NB4 (cell line): ENCODE data around the gene SLC2A4.
A peak's percentile ranks its signal among the peaks of the same experiment; 100 is the strongest.
"Not testable (repeated sequence)": the region's sequence is repeated elsewhere in the genome, so short reads cannot be mapped to it uniquely, and the experiment has no call there.

Experiments
- DNase-seq: peaks from one replicate; pipeline ENCODE4 v3.0.0; 2010; ENCODE audit warnings: low read depth
- H3K4me3 ChIP-seq: one replicate; pipeline ENCODE4 v1.5.1; 2011; ENCODE audit warnings: mild to moderate bottlenecking, low read depth, low read length, moderate library complexity
- MYC ChIP-seq: IDR thresholded peaks from 2 replicates; pipeline ENCODE4 v1.6.1; 2011; ENCODE audit warnings: low read depth, low read length
- POLR2A ChIP-seq: IDR thresholded peaks from 2 replicates; pipeline ENCODE4 v1.6.1; 2011; ENCODE audit warnings: mild to moderate bottlenecking; ENCODE audit not compliant: insufficient read length; ENCODE audit errors: extremely low read depth
- TF ChIP-seq, protein P1 (sequence below): IDR thresholded peaks from one replicate; pipeline ENCODE4 v1.5.1; 2012; ENCODE audit warnings: low read depth, low read length
- TF ChIP-seq, protein P2 (sequence below): IDR thresholded peaks from 2 replicates; pipeline ENCODE4 v1.6.1; 2011; ENCODE audit warnings: low read depth, low read length

SLC2A4 gene

DNA sequence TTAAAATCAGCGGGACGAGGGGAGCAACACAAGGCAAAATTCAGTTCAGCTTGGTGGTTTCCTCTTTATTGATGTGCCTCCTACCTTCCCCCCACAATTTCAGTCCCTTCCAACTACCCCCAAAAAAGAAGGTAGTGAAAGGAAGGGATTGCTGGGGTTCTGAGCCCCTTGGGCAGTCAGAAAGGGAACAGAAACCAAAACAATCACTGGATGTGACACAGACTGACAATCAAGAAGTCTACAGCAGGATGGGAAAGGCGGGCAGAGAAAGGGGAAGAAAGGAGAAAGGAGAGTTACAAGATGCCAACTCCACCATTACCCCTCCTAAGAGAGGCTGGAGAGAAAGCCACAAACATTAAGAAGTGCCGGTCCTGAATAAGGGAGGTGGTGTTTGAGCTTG, 41.1 kb upstream of the SLC2A4 start:
- TF ChIP-seq, protein P1, sequence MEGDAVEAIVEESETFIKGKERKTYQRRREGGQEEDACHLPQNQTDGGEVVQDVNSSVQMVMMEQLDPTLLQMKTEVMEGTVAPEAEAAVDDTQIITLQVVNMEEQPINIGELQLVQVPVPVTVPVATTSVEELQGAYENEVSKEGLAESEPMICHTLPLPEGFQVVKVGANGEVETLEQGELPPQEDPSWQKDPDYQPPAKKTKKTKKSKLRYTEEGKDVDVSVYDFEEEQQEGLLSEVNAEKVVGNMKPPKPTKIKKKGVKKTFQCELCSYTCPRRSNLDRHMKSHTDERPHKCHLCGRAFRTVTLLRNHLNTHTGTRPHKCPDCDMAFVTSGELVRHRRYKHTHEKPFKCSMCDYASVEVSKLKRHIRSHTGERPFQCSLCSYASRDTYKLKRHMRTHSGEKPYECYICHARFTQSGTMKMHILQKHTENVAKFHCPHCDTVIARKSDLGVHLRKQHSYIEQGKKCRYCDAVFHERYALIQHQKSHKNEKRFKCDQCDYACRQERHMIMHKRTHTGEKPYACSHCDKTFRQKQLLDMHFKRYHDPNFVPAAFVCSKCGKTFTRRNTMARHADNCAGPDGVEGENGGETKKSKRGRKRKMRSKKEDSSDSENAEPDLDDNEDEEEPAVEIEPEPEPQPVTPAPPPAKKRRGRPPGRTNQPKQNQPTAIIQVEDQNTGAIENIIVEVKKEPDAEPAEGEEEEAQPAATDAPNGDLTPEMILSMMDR: no peak
- TF ChIP-seq POLR2A: no peak
- no peak for TF ChIP-seq MYC
- TF ChIP-seq, protein P2, sequence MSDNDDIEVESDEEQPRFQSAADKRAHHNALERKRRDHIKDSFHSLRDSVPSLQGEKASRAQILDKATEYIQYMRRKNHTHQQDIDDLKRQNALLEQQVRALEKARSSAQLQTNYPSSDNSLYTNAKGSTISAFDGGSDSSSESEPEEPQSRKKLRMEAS: no peak
- H3K4me3 ChIP-seq: peak overlapping the region; percentile 84
- DNase-seq: no peak

DNA sequence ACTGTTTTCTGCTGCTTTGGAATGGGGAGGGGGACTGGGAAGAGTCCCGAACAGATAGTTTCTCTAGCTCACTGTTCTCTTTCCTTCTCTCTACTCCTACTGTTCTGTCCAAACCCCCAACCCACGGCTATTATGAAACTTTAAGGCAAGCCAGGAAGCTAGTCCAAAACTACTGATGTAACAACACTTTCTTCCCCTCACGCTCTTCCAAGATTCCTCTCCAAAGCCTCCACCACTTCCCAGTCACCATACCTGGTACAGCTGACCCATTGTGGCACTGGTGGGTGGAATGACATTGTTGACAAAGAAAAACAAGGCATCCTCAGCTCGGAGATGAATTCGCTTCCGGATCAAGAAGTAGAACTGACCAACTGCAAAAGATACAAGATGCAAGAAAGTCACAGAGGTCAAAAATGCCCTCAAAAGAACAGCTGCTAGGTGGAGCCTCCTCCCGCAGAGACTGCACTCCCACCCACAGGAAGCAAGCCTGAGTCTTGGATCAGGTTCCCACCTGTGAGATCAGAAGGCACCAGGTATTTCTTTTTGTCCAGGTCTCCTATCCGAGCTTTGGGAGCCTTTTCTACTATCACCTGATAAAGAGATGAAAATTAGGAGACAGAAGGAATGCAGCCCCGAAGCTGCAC, 40.3 kb upstream of the SLC2A4 start:
- TF ChIP-seq POLR2A (no peak), MYC (no peak)
- TF ChIP-seq, protein P1: no peak
- TF ChIP-seq, protein P2: no peak
- no peak for DNase-seq
- peak overlapping the region; percentile 84 for H3K4me3 ChIP-seq

DNA sequence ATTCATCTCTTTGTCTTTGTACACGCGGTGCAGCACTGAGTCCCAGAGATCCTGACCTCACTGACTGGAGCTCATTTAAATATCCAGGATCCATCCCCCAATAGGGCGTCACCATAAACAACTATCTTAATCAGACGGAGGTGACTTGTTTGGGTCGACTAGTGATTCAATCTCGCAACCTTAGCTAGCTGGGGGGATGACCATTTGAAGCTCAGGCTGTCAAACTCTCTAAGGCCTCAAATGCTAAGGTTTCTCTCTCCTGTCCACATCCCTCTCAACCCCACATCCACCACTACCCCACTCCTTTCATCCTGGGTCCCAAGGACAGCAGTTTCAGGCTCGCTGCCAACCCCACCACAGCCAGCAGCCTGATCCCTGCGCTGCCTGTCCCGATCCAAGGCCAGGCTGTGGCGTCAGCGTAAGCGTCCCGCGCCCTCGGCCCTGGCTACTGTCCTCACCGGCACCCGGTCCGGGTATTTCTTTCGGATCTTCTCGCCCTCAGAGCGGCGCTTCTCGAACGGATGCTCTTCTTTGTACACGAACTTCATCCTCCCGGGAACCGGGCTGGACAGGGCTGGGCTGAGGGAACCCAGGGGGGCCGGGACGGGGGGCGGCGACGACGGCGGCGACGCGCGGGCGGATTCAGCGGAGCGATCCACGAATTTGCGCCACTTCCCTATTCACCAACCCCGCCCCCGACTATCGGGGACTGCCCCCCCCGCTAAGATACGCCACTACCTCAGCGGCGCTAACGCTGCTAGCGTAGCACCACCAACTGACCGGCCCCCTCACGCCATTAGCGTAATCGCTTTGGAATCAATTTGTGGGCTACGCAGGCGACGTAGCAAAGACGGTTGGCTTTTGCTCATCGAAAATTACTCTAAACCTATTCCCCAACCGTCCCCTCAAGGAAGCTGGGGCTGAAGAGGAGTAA, 39.5 kb upstream of the SLC2A4 start, which contains the start of gene GABARAP:
GABARAP (minus strand) TSS at position 667 of the 934 bp plus-strand sequence; CDS start at position 548, 119 bp downstream.
- no peak for TF ChIP-seq POLR2A
- TF ChIP-seq, protein P2: 0 out of 2 replicates have a peak, but pooled peaks have one; percentile 16
- DNase-seq: peak; percentile 84
- peak within 1 kb of the TSS; percentile 84 for H3K4me3 ChIP-seq

DNA sequence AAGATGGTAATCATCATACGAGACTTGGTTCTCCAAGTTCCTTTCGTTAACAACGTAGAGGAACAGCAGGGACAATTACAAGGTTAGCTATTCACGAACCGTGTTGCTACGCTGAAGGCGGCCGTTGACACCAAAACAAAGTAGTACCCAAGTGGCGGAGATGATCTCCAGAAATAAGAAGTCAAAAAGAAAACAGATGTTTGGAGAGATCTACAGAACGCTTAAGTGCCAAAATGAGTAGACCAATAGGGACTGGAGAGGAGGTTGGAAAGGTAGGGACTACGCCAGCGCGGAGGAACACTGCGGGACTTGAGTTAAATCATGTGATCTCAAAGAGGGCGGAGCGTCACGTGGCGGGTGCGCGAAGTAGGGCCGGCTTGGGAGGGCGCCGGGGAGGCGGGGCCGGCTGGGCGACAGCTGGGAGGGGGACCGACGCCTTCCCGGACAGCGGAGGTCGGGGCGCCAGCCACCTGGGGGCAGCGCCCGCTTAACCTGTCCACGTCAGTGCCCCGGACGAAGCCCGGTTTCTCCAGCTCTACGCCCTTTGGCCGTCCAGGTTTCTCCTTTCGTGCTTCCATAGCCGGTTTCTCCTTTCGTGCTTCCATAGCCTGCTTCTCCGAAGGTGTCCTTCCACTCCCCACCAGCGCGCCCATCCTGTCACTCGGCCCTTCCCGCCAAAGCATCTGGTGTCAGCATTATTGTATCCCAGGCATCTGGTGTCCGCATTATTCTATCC, 38.6 kb upstream of the SLC2A4 start:
- TF ChIP-seq MYC: peak; percentile 86
- TF ChIP-seq, protein P1: no peak
- no peak for TF ChIP-seq POLR2A
- TF ChIP-seq, protein P2: peak; percentile 91
- peak; percentile 90 for DNase-seq
- peak overlapping the region; percentile 74 for H3K4me3 ChIP-seq

DNA sequence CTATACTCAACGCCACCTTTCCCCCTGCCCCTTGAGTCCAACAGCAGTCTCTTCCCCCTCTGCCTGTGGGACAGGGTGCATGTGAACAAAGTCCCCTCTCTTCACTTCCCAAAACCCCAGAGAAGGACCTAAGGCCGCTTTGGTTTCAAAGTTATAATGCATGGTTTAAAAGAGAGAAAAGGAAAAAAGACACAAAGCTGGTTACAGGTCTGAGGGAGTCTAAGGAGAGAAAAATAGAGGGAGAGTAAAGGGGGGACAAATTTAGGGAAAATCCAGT, 38.1 kb upstream of the SLC2A4 start:
- TF ChIP-seq POLR2A: no peak
- TF ChIP-seq MYC: no peak
- TF ChIP-seq, protein P2: no peak
- TF ChIP-seq, protein P1: no peak
- no peak overlapping the region for H3K4me3 ChIP-seq
- DNase-seq: no peak

DNA sequence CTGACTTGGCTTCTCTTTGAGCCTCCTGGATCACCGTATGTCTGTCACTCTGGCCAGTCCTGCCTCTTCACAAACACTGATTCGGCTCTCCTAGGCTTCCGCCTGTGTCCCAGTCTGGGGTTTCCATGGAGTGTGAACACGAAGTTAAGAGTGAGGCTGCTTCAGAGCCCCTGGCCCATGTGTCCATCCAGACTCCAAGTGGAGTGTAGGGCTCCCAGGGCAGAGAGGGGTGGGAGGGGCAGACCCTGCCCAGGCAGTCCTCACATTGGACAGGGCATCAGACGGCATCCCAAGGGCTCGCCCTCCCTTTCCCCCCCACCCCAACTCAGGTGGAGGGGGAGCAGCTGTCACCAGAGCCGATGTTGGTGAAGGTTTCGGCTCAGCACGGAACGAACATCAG, 37.7 kb upstream of the SLC2A4 start:
- DNase-seq, H3K4me3 ChIP-seq: not testable (repeated sequence)
